Neuronal stem cell (in vitro differentiated cells): Measurements from ENCODE around the gene HRG.

Experiments
- DNase-seq: peaks from one replicate; pipeline ENCODE4 v3.0.0-alpha.2; 2013; ENCODE audit warnings: low spot score
- H2AFZ ChIP-seq: one replicate; pipeline ENCODE4 v1.6.1; 2013; ENCODE audit warnings: mild to moderate bottlenecking, low read length, inconsistent platforms
- H2AK5ac ChIP-seq: 2 replicates; pipeline ENCODE4 v1.6.1; 2013; ENCODE audit warnings: low read depth, mild to moderate bottlenecking, inconsistent platforms, low read length, moderate library complexity, mixed read lengths
- H2BK120ac ChIP-seq: 2 replicates; pipeline ENCODE4 v1.6.1; 2013; ENCODE audit warnings: low read depth, mild to moderate bottlenecking, inconsistent platforms, low read length, moderate library complexity, mixed read lengths
- H2BK12ac ChIP-seq: one replicate; pipeline ENCODE4 v1.6.1; 2013; ENCODE audit warnings: low read length, inconsistent platforms
- H2BK15ac ChIP-seq: 2 replicates; pipeline ENCODE4 v1.6.1; 2013; ENCODE audit warnings: mild to moderate bottlenecking, low read length, inconsistent platforms, mixed read lengths
- H2BK5ac ChIP-seq: one replicate; pipeline ENCODE4 v1.6.1; 2013; ENCODE audit warnings: inconsistent platforms, mild to moderate bottlenecking, low read length, moderate library complexity
- H3K14ac ChIP-seq: one replicate; pipeline ENCODE4 v1.6.1; 2013; ENCODE audit warnings: low read length, inconsistent platforms
- H3K18ac ChIP-seq: 2 replicates; pipeline ENCODE4 v1.6.1; 2013; ENCODE audit warnings: low read length, inconsistent platforms
- H3K23ac ChIP-seq: 2 replicates; pipeline ENCODE4 v1.6.1; 2013; ENCODE audit warnings: low read depth, mild to moderate bottlenecking, mixed read lengths, low read length, inconsistent platforms; ENCODE audit not compliant: poor library complexity
- H3K27ac ChIP-seq: replicated peaks from 3 replicates; pipeline ENCODE4 v1.5.1; 2013; ENCODE audit warnings: low read length, inconsistent platforms
- H3K27me3 ChIP-seq, 3 experiments: 2 replicates each; pipeline ENCODE4 v1.6.1; 2013; ENCODE audit warnings: low read length in 3 of 3, mild to moderate bottlenecking in 2 of 3, inconsistent platforms in 1 of 3, low read depth in 1 of 3, mixed read lengths in 1 of 3, moderate library complexity in 1 of 3; ENCODE audit not compliant: control insufficient read depth in 3 of 3, insufficient read depth in 3 of 3
- H3K36me3 ChIP-seq, 2 donors: replicated peaks in 1 of 2; 2 replicates each; pipeline ENCODE4 v1.6.1; 2013; ENCODE audit warnings: low read length in 2 of 2; ENCODE audit not compliant: control insufficient read depth in 2 of 2, insufficient read depth in 2 of 2
- H3K4ac ChIP-seq: 2 replicates; pipeline ENCODE4 v1.6.1; 2013; ENCODE audit warnings: inconsistent platforms, mild to moderate bottlenecking, low read length, moderate library complexity
- H3K4me1 ChIP-seq, 2 donors: 1 replicate in 1 of 2; 2 replicates in 1 of 2; pipeline ENCODE4 v1.6.1; 2013; ENCODE audit warnings: low read length in 2 of 2, low read depth in 1 of 2; ENCODE audit not compliant: control insufficient read depth in 2 of 2, insufficient read depth in 1 of 2
- H3K4me2 ChIP-seq: one replicate; pipeline ENCODE4 v1.6.1; 2013; ENCODE audit warnings: mild to moderate bottlenecking, low read length, inconsistent platforms; ENCODE audit not compliant: insufficient read depth, poor library complexity, severe bottlenecking
- H3K4me3 ChIP-seq, 2 donors: 2 replicates each; pipeline ENCODE4 v1.5.1; 2013; ENCODE audit warnings: low read length in 2 of 2, mild to moderate bottlenecking in 2 of 2, inconsistent platforms in 1 of 2, moderate library complexity in 1 of 2
- H3K79me1 ChIP-seq: one replicate; pipeline ENCODE4 v1.6.1; 2013; ENCODE audit warnings: low read depth, mild to moderate bottlenecking, inconsistent platforms, low read length, moderate library complexity
- H3K9ac ChIP-seq: one replicate; pipeline ENCODE4 v1.6.1; 2013; ENCODE audit warnings: mild to moderate bottlenecking, low read depth, low read length, inconsistent platforms; ENCODE audit not compliant: poor library complexity
- H3K9me3 ChIP-seq, 2 donors: replicated peaks in 1 of 2; 2 replicates each; pipeline versions ENCODE3 to v1.6.1; 2013; ENCODE audit warnings: low read length in 2 of 2, mild to moderate bottlenecking in 2 of 2, inconsistent platforms in 1 of 2, low read depth in 1 of 2, mixed read lengths in 1 of 2, moderate library complexity in 1 of 2; ENCODE audit not compliant: control insufficient read depth in 2 of 2, insufficient read depth in 1 of 2
- H4K8ac ChIP-seq: one replicate; pipeline ENCODE4 v1.6.1; 2013; ENCODE audit warnings: low read depth, mild to moderate bottlenecking, inconsistent platforms, low read length, moderate library complexity
- H4K91ac ChIP-seq: one replicate; pipeline ENCODE4 v1.6.1; 2013; ENCODE audit warnings: low read length, low read depth, mild to moderate bottlenecking, inconsistent platforms; ENCODE audit not compliant: poor library complexity
- WGBS, 2 donors: extraction: QIAGEN DNeasy Blood & Tissue Kit; methylation state at CpG; one replicate each; pipeline ENCODE4 v1.1.7; 2013; ENCODE audit warnings: missing lambda C conversion rate in 2 of 2, mixed read lengths in 1 of 2; ENCODE audit not compliant: insufficient read length in 2 of 2, insufficient replicate concordance in 1 of 2; ENCODE audit errors: extremely low coverage in 2 of 2; 5-methylcytosine and 5-hydroxymethylcytosine counted together

HRG gene

DNA sequence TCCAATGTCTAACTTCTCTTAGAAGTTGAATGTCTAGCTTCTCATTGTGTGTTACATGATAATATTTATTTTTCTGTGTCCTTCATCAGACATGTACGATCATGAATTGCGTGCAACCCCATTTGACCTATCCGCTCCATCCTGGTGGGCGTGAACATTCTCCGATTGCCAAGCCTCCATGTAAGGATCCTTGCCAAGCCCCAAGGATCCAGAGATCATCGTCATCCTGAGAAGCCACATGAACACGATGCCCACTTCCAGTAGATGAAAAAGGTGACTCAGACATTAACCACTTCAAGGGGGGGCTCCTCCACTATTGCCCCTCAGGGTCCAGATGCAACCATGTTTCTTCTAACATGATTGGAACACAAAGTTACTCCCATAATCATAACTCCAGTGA is 25.9 kb downstream of the HRG start:
- H3K9me3 ChIP-seq = no peaks in the 10 kb centered on the region
- no peak overlapping the region for H2BK5ac ChIP-seq
- no peak overlapping the region for H2AK5ac ChIP-seq
- H2BK15ac ChIP-seq = no peak overlapping the region
- H3K27ac ChIP-seq = no peak overlapping the region
- H3K4me1 ChIP-seq = no peaks in the 10 kb centered on the region
- no peaks in the 10 kb centered on the region for H3K36me3 ChIP-seq
- no peaks in the 10 kb centered on the region for H3K79me1 ChIP-seq
- no peak overlapping the region for H2BK12ac ChIP-seq
- no peak for DNase-seq
- H3K4ac ChIP-seq = peak overlapping the region; percentile 20
- no peak overlapping the region for H3K4me2 ChIP-seq
- no peak overlapping the region for H2AFZ ChIP-seq
- H3K4me3 ChIP-seq = no peak overlapping the region
- H3K23ac ChIP-seq = no peak overlapping the region
- no peak overlapping the region for H2BK120ac ChIP-seq
- H4K8ac ChIP-seq = no peak overlapping the region
- WGBS, 2 donors = no CpG with 5 or more reads among the region's 7 CpGs
- H3K18ac ChIP-seq = no peak overlapping the region
- no peak overlapping the region for H3K14ac ChIP-seq
- no peak overlapping the region for H3K9ac ChIP-seq
- peaks cover 0 to 6% (median 0%) of the 10 kb centered on the region in 3 experiments for H3K27me3 ChIP-seq
- no peak overlapping the region for H4K91ac ChIP-seq

GRCh38 chr3:186693843-186694242 is 28.0 kb downstream of the HRG start:
- Histone ChIP-seq H3K36me3 (no peaks in the 10 kb centered on the region), H3K27ac (no peak overlapping the region), H3K14ac (no peak overlapping the region), H3K4ac (no peak overlapping the region), H2AK5ac (no peak overlapping the region), H2AFZ (no peak overlapping the region), H2BK120ac (no peak overlapping the region), H4K91ac (no peak overlapping the region), H4K8ac (no peak overlapping the region), H3K9me3 (no peaks in the 10 kb centered on the region), H3K9ac (no peak overlapping the region), H3K23ac (no peak overlapping the region), H2BK12ac (no peak overlapping the region), H3K27me3 (peaks cover 0 to 13% (median 0%) of the 10 kb centered on the region in 3 experiments), H3K4me1 (no peaks in the 10 kb centered on the region), H3K4me3 (no peak overlapping the region), H3K79me1 (no peaks in the 10 kb centered on the region), H3K18ac (no peak overlapping the region), H2BK15ac (no peak overlapping the region), H3K4me2 (no peak overlapping the region), H2BK5ac (no peak overlapping the region)
- no peak for DNase-seq
- WGBS, 2 donors = no CpG with 5 or more reads among the region's 3 CpGs

- H3K4me1 ChIP-seq = no peaks in the 10 kb centered on the region
- H2BK5ac ChIP-seq = no peak overlapping the region
- no peak overlapping the region for H3K4ac ChIP-seq
- H3K9me3 ChIP-seq = no peaks in the 10 kb centered on the region
- no peak overlapping the region for H2BK12ac ChIP-seq
- no peak overlapping the region for H3K14ac ChIP-seq
- no peak overlapping the region for H3K23ac ChIP-seq
- no peak overlapping the region for H3K4me3 ChIP-seq
- H2AK5ac ChIP-seq = no peak overlapping the region
- no CpG with 5 or more reads among the region's 6 CpGs for WGBS, 2 donors
- no peaks in the 10 kb centered on the region for H3K79me1 ChIP-seq
- H3K27me3 ChIP-seq = peaks cover 0 to 13% (median 0%) of the 10 kb centered on the region in 3 experiments
- no peaks in the 10 kb centered on the region for H3K36me3 ChIP-seq
- H3K9ac ChIP-seq = no peak overlapping the region
- H4K91ac ChIP-seq = no peak overlapping the region
- H2BK15ac ChIP-seq = no peak overlapping the region
- no peak overlapping the region for H4K8ac ChIP-seq
- no peak overlapping the region for H3K18ac ChIP-seq
- no peak overlapping the region for H2BK120ac ChIP-seq
- H2AFZ ChIP-seq = no peak overlapping the region
- no peak overlapping the region for H3K27ac ChIP-seq
- H3K4me2 ChIP-seq = no peak overlapping the region
- DNase-seq = no peak
Observed at GRCh38 chr3:186694288-186695032, 28.6 kb downstream of the HRG start.

DNA sequence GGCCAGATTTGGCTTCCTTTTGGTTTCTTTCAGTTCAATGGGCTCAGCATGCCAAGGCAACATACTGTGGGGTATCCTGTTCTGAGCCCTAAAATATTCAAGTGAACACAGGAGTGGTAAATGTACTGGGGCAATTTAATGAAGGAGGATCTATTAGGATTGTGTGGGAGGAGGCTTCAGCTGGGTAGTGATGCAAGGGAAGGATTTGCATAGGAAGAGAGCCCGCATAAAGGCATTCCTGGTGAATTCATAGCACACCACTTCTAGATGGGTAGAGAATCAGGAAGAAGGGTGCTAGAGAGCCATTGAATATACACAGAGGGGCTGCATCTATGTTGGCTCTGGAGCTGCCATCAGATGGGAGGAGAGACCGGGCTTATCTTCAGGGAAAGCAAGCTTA is 30.7 kb downstream of the HRG start:
- Histone ChIP-seq H2BK12ac (no peak overlapping the region), H3K18ac (no peak overlapping the region), H2BK120ac (no peak overlapping the region), H3K9ac (no peak overlapping the region), H3K27me3 (peaks cover 0 to 17% (median 0%) of the 10 kb centered on the region in 3 experiments), H3K4ac (no peak overlapping the region), H2BK5ac (no peak overlapping the region), H3K27ac (no peak overlapping the region), H3K4me1 (no peaks in the 10 kb centered on the region), H2AK5ac (no peak overlapping the region), H4K8ac (no peak overlapping the region), H3K36me3 (no peaks in the 10 kb centered on the region), H3K4me2 (no peak overlapping the region), H4K91ac (no peak overlapping the region), H3K14ac (no peak overlapping the region), H2BK15ac (no peak overlapping the region), H3K79me1 (no peaks in the 10 kb centered on the region), H3K23ac (no peak overlapping the region), H3K9me3 (no peaks in the 10 kb centered on the region), H2AFZ (no peak overlapping the region), H3K4me3 (no peak overlapping the region)
- no CpG with 5 or more reads among the region's 2 CpGs for WGBS, 2 donors
- no peak for DNase-seq
